H1 (cell line): ENCODE data around the gene UTS2B. TPM values are rescaled to one million over a fixed set of nuclear protein-coding genes. Genes with fewer than 3 reads are reported as not detected.
"Not testable (repeated sequence)": the region's sequence is repeated elsewhere in the genome, so short reads cannot be mapped to it uniquely, and the experiment has no call there.

ENCODE experiments used
- CTCF ChIA-PET: fragments of 300-600 bp; sonication (Branson Sonifier 250); formaldehyde crosslinking; loops from one replicate; lab custom pipeline; 2021; ENCODE audit not compliant: partially characterized antibody; lab: Charles Lee
- POLR2A ChIA-PET: fragments of 300-600 bp; sonication (Branson Sonifier 250); formaldehyde crosslinking; loops from one replicate; lab custom pipeline; 2021; ENCODE audit warnings: inconsistent platforms; ENCODE audit not compliant: partially characterized antibody; lab: Charles Lee
- DNase-seq, 2 experiments: peaks; one replicate each; pipeline versions ENCODE4 v3.0.0 to v3.0.0-alpha.2; 2010 to 2022; ENCODE audit warnings: low spot score in 2 of 2, low read depth in 1 of 2, mixed read lengths in 1 of 2
- FAIRE-seq: peaks from 2 replicates; lab custom pipeline; 2011; peaks lifted over from hg19 to GRCh38; lab: Jason Lieb, UNC
- H2AFZ ChIP-seq: 2 replicates; pipeline ENCODE4 v1.8.1; 2012; ENCODE audit warnings: low read length, inconsistent platforms
- H2AK5ac ChIP-seq: 2 replicates; pipeline ENCODE4 v1.6.1; 2013; ENCODE audit warnings: low read depth, low read length
- H2BK120ac ChIP-seq: replicated peaks from 2 replicates; pipeline ENCODE3; 2013; ENCODE audit warnings: low read depth, low read length, inconsistent platforms
- H2BK12ac ChIP-seq: 2 replicates; pipeline ENCODE4 v1.6.1; 2013; ENCODE audit warnings: low read depth, low read length
- H2BK15ac ChIP-seq: 2 replicates; pipeline ENCODE4 v1.6.1; 2013; ENCODE audit warnings: low read length
- H2BK20ac ChIP-seq: 2 replicates; pipeline ENCODE4 v1.6.1; 2013; ENCODE audit warnings: low read length
- H2BK5ac ChIP-seq: 2 replicates; pipeline ENCODE4 v1.6.1; 2013; ENCODE audit warnings: low read depth, low read length
- H3K14ac ChIP-seq: 2 replicates; pipeline ENCODE4 v1.6.1; 2013; ENCODE audit warnings: inconsistent platforms; ENCODE audit not compliant: insufficient read length
- H3K18ac ChIP-seq: 2 replicates; pipeline ENCODE4 v1.6.1; 2013; ENCODE audit warnings: low read length; ENCODE audit errors: extremely low read depth
- H3K23ac ChIP-seq: 2 replicates; pipeline ENCODE4 v1.6.1; 2013; ENCODE audit warnings: inconsistent platforms; ENCODE audit not compliant: insufficient read length
- H3K23me2 ChIP-seq: 2 replicates; pipeline ENCODE4 v1.6.1; 2013; ENCODE audit warnings: low read depth, low read length
- H3K27ac ChIP-seq: 2 replicates; pipeline ENCODE4 v1.6.1; 2011; ENCODE audit warnings: low read depth, low read length, inconsistent platforms
- H3K27me3 ChIP-seq, 4 experiments: replicated peaks in 1 of 4; 1 replicate in 1 of 4; 2 replicates in 3 of 4; pipeline versions ENCODE4 v1.6.1 to v1.8.1; 2011 to 2013; ENCODE audit warnings: low read length in 3 of 4, mild to moderate bottlenecking in 3 of 4, inconsistent platforms in 2 of 4, mixed read lengths in 2 of 4, moderate library complexity in 1 of 4; ENCODE audit not compliant: control insufficient read depth in 3 of 4, insufficient read depth in 3 of 4; ENCODE audit errors: extremely low read depth in 1 of 4
- H3K36me3 ChIP-seq, 4 experiments: 2 replicates each; pipeline versions ENCODE4 v1.6.1 to v1.8.1; 2011 to 2013; ENCODE audit warnings: mild to moderate bottlenecking in 4 of 4, low read length in 3 of 4, moderate library complexity in 2 of 4, control low read depth in 1 of 4, inconsistent platforms in 1 of 4; ENCODE audit not compliant: insufficient read depth in 4 of 4, control insufficient read depth in 2 of 4
- H3K4ac ChIP-seq: replicated peaks from 2 replicates; pipeline ENCODE3; 2013; ENCODE audit warnings: low read length, low read depth, mixed read lengths, inconsistent platforms; ENCODE audit not compliant: insufficient read length
- H3K4me1 ChIP-seq, 4 experiments: replicated peaks in 1 of 4; 1 replicate in 1 of 4; 2 replicates in 3 of 4; pipeline versions ENCODE4 v1.6.1 to v1.8.1; 2011 to 2013; ENCODE audit warnings: low read length in 3 of 4, inconsistent platforms in 2 of 4, mixed read lengths in 1 of 4; ENCODE audit not compliant: insufficient read depth in 4 of 4, control insufficient read depth in 3 of 4
- H3K4me2 ChIP-seq, 2 experiments: 2 replicates each; pipeline versions ENCODE4 v1.6.1 to v1.8.1; 2011 to 2013; ENCODE audit warnings: low read depth in 2 of 2, low read length in 2 of 2, control low read depth in 1 of 2, inconsistent platforms in 1 of 2, mild to moderate bottlenecking in 1 of 2; ENCODE audit not compliant: insufficient read depth in 1 of 2
- H3K4me3 ChIP-seq, 4 experiments: fragments of 200-600, 300-600 bp in 1 of 4; sonication (generic), shearing (Covaris generic), sonication (Bioruptor Twin) in 1 of 4; 2 replicates each; pipeline versions ENCODE4 v1.5.1 to v1.8.1; 2011 to 2016; ENCODE audit warnings: low read length in 4 of 4, low read depth in 3 of 4, control low read depth in 2 of 4, inconsistent platforms in 2 of 4, mild to moderate bottlenecking in 2 of 4, mixed read lengths in 1 of 4, moderate library complexity in 1 of 4; ENCODE audit not compliant: insufficient read depth in 2 of 4; ENCODE audit errors: extremely low read depth in 1 of 4
- H3K56ac ChIP-seq: replicated peaks from 2 replicates; pipeline ENCODE3; 2013; ENCODE audit warnings: low read depth, mild to moderate bottlenecking, mixed read lengths, low read length, inconsistent platforms; ENCODE audit not compliant: insufficient read length
- H3K79me1 ChIP-seq: 2 replicates; pipeline ENCODE4 v1.6.1; 2013; ENCODE audit warnings: low read depth, low read length, control low read depth
- H3K79me2 ChIP-seq, 2 experiments: 2 replicates each; pipeline versions ENCODE4 v1.6.1 to v1.8.1; 2012 to 2013; ENCODE audit warnings: low read length in 2 of 2, mild to moderate bottlenecking in 2 of 2, inconsistent platforms in 1 of 2; ENCODE audit not compliant: insufficient read depth in 2 of 2, control insufficient read depth in 1 of 2
- H3K9ac ChIP-seq, 4 experiments: replicated peaks in 1 of 4; 1 replicate in 1 of 4; 2 replicates in 3 of 4; pipeline versions ENCODE4 v1.6.1 to v1.8.1; 2011 to 2013; ENCODE audit warnings: low read depth in 3 of 4, low read length in 3 of 4, control low read depth in 2 of 4, mild to moderate bottlenecking in 2 of 4, moderate library complexity in 2 of 4, inconsistent platforms in 1 of 4; ENCODE audit errors: extremely low read depth in 1 of 4
- H3K9me3 ChIP-seq, 2 experiments: 2 replicates each; pipeline versions ENCODE4 v1.6.1 to v1.8.1; 2012 to 2013; ENCODE audit warnings: mild to moderate bottlenecking in 2 of 2, moderate library complexity in 2 of 2, control low read depth in 1 of 2, inconsistent platforms in 1 of 2, low read depth in 1 of 2, low read length in 1 of 2, mixed read lengths in 1 of 2; ENCODE audit not compliant: insufficient read depth in 2 of 2
- H4K20me1 ChIP-seq, 2 experiments: replicated peaks in 1 of 2; 2 replicates each; pipeline versions ENCODE3 to v1.8.1; 2011 to 2013; ENCODE audit warnings: inconsistent platforms in 2 of 2, low read length in 2 of 2, mild to moderate bottlenecking in 1 of 2; ENCODE audit not compliant: insufficient read depth in 2 of 2, control insufficient read depth in 1 of 2
- H4K5ac ChIP-seq: 2 replicates; pipeline ENCODE4 v1.6.1; 2013; ENCODE audit warnings: low read length, low read depth, mixed read lengths, inconsistent platforms; ENCODE audit not compliant: insufficient read length
- H4K8ac ChIP-seq: 2 replicates; pipeline ENCODE4 v1.8.0; 2013; ENCODE audit warnings: mild to moderate bottlenecking, moderate library complexity, low read length, inconsistent platforms; ENCODE audit not compliant: insufficient read depth; ENCODE audit errors: extremely low read depth
- H4K91ac ChIP-seq: replicated peaks from 2 replicates; pipeline ENCODE3; 2013; ENCODE audit warnings: low read length, mixed read lengths, inconsistent platforms; ENCODE audit not compliant: insufficient read length
- WGBS, 2 experiments: shearing (Covaris generic) in 1 of 2; methylation state at CpG; one replicate each; pipeline versions ENCODE4 v1.1.6 to v1.1.7; 2013 to 2015; ENCODE audit warnings: low lambda C conversion rate in 2 of 2, mixed read lengths in 2 of 2, inconsistent platforms in 1 of 2, low coverage in 1 of 2, missing lambda C conversion rate in 1 of 2; ENCODE audit not compliant: insufficient replicate concordance in 2 of 2, insufficient coverage in 1 of 2, insufficient read length in 1 of 2; ENCODE audit errors: extremely low coverage in 1 of 2, missing lambda C conversion rate in 1 of 2; 5-methylcytosine and 5-hydroxymethylcytosine counted together
- polyA plus RNA-seq, 7 experiments: library from polyadenylated mRNA; depleted of rRNA in 3 of 7; stranded (reverse) in 5 of 7; unstranded in 2 of 7; fragments of >200 nt in 5 of 7; fragments of 200-250 nt in 2 of 7; gene quantifications; 1 replicate in 5 of 7; 2 replicates in 1 of 7; 4 replicates in 1 of 7; pipeline versions ENCODE4 v1.2.1 to v1.2.3, GENCODE V29; 2011 to 2013; ENCODE audit warnings: missing spikeins in 2 of 7, mixed read lengths in 2 of 7
- total RNA-seq: library from RNA; stranded (reverse); fragmentation: NEBNext Ultra II Directional; extraction: Animal tissue kit (Norgen Biotek cat#: 25700); gene quantifications from 2 replicates; pipeline ENCODE4 v1.2.1, GENCODE V29; 2021

The UTS2B gene
- total and polyA plus RNA-seq, 2 of the 8 experiments (the other 6 are each of a cell fraction or from before 2014, with no cell fraction given), result not detected

GRCh38 chr3:191246034-191246433, 84.3 kb downstream of the UTS2B start:
- H3K27me3 ChIP-seq, H4K91ac ChIP-seq, H3K4ac ChIP-seq, H2BK20ac ChIP-seq, H4K5ac ChIP-seq, H3K9me3 ChIP-seq, DNase-seq, H3K14ac ChIP-seq, H3K4me3 ChIP-seq, H3K27ac ChIP-seq, H3K56ac ChIP-seq, H3K4me2 ChIP-seq, H3K18ac ChIP-seq, H3K79me1 ChIP-seq, H3K23me2 ChIP-seq, H2BK120ac ChIP-seq, H4K20me1 ChIP-seq, H3K23ac ChIP-seq, H2AFZ ChIP-seq, H2BK5ac ChIP-seq, H3K9ac ChIP-seq, H3K79me2 ChIP-seq, POLR2A ChIA-PET, H2AK5ac ChIP-seq, H3K36me3 ChIP-seq, H2BK12ac ChIP-seq, FAIRE-seq, H2BK15ac ChIP-seq, H3K4me1 ChIP-seq, H4K8ac ChIP-seq: not testable (repeated sequence)
- CTCF ChIA-PET, result interaction anchor here (1.2 kb wide), 1 partner anchor 28 kb away, joined by 3 read pairs; no protein-coding TSS in a partner anchor
- 96% methylated on average over 4 of the region's 5 CpGs; no CpG with 5 or more reads in 1 of the 2 experiments for WGBS, 2 experiments
